Tibial nerve (tissue), 4 donors: ENCODE measurements around the gene TMUB1.

ENCODE experiments used
- CTCF ChIP-seq, 5 experiments: fragments of 200-600 bp in 3 of 5; fragments of 450-650 bp in 2 of 5; sonication (generic) in 3 of 5; IDR thresholded peaks; one replicate each; pipeline ENCODE4 v1.5.1; 2016 to 2019; ENCODE audit warnings: antibody characterized with exemption in 5 of 5, mild to moderate bottlenecking in 3 of 5, moderate library complexity in 2 of 5
- EP300 ChIP-seq, 2 donors: sonication (generic); formaldehyde crosslinking; IDR thresholded peaks; one replicate each; pipeline ENCODE4 v1.6.1; 2017; ENCODE audit warnings: antibody characterized with exemption in 2 of 2, mild to moderate bottlenecking in 1 of 2
- POLR2A ChIP-seq, 2 donors: fragments of 450-650 bp; IDR thresholded peaks; one replicate each; pipeline ENCODE4 v1.6.1; 2017; ENCODE audit warnings: antibody characterized with exemption in 2 of 2, mild to moderate bottlenecking in 2 of 2, moderate library complexity in 2 of 2

- TF ChIP-seq CTCF (IDR thresholded peaks at IDR 0.05): peak in 2 of 5 experiments; percentile 16 to 19
- no peak for TF ChIP-seq POLR2A (IDR thresholded peaks at IDR 0.05)
- TF ChIP-seq EP300 (IDR thresholded peaks at IDR 0.05): no peak
Measured at GRCh38 chr7:151115121-151115835, 32.0 kb upstream of the TMUB1 start.
